ENCODE results near the gene HMGCS2. TPM values are rescaled to one million over a fixed set of nuclear protein-coding genes. Genes with fewer than 3 reads are reported as not detected.

The HMGCS2 gene
- total RNA-seq, 1 donor from 2014 or later = not detected

GRCh38 chr1:119799599-119800177 lies 31.0 kb upstream of the HMGCS2 start:
- H4K20me1 ChIP-seq (ENCODE audit: low read depth) = no peaks in the 10 kb centered on the region
- H2AFZ ChIP-seq (replicated peaks) = no peak overlapping the region
- H3K4me3 ChIP-seq = no peak overlapping the region

GRCh38 chr1:119799003-119799402 lies 30.3 kb upstream of the HMGCS2 start:
- H3K27ac Mint-ChIP-seq = no peak overlapping the region
- Histone ChIP-seq H3K9ac (no peak overlapping the region), H3K27ac (no peak overlapping the region), H3K9me3 (ENCODE audit: low read depth) (no peaks in the 10 kb centered on the region), H3K79me2 (ENCODE audit: low read depth) (no peaks in the 10 kb centered on the region), H3K4me2 (no peak overlapping the region), H3K4me1 (no peaks in the 10 kb centered on the region), H3K4me3 (no peak overlapping the region), H3K27me3 (no peaks in the 10 kb centered on the region), H3F3A (ENCODE audit: low read depth) (no peaks in the 10 kb centered on the region), H4K20me1 (ENCODE audit: low read depth) (no peaks in the 10 kb centered on the region), H2AFZ (replicated peaks) (no peak overlapping the region), H3K36me3 (no peaks in the 10 kb centered on the region)
- peaks cover 8% of the 10 kb centered on the region for H3K27me3 Mint-ChIP-seq (ENCODE audit: insufficient read depth, low read depth)
- no peak overlapping the region for H3K4me3 Mint-ChIP-seq
- H3K9me3 Mint-ChIP-seq = no peaks in the 10 kb centered on the region
- no peak for DNase-seq (ENCODE audit: low spot score)
- TF ChIP-seq CTCF (IDR thresholded peaks at IDR 0.05) = no peak
- H3K36me3 Mint-ChIP-seq = no peaks in the 10 kb centered on the region
- H3K4me1 Mint-ChIP-seq = peaks cover 22% of the 10 kb centered on the region

More at GRCh38 chr1:119799599-119800177, 31.0 kb upstream of the HMGCS2 start:
- H3K9me3 ChIP-seq (ENCODE audit: low read depth) = no peaks in the 10 kb centered on the region
- H3K4me1 ChIP-seq = no peaks in the 10 kb centered on the region
- Mint-ChIP-seq H3K36me3 (no peaks in the 10 kb centered on the region), H3K4me1 (peaks cover 22% of the 10 kb centered on the region), H3K4me3 (no peak overlapping the region), H3K27me3 (ENCODE audit: insufficient read depth, low read depth) (peaks cover 8% of the 10 kb centered on the region), H3K9me3 (no peaks in the 10 kb centered on the region), H3K27ac (no peak overlapping the region)
- no peaks in the 10 kb centered on the region for H3F3A ChIP-seq (ENCODE audit: low read depth)
- H3K4me2 ChIP-seq = no peak overlapping the region
- H3K27me3 ChIP-seq = no peaks in the 10 kb centered on the region
- H3K27ac ChIP-seq = no peak overlapping the region
- TF ChIP-seq EZH2phosphoT487 (IDR thresholded peaks at IDR 0.05) = no peak
- no peak for TF ChIP-seq CTCF (IDR thresholded peaks at IDR 0.05)
- no peak for TF ChIP-seq EZH2 (IDR thresholded peaks at IDR 0.05)
- H3K36me3 ChIP-seq = no peaks in the 10 kb centered on the region
- no peaks in the 10 kb centered on the region for H3K79me2 ChIP-seq (ENCODE audit: low read depth)
- no peak for DNase-seq (ENCODE audit: low spot score)
- no peak overlapping the region for H3K9ac ChIP-seq

- no peak overlapping the region for H3K9ac ChIP-seq
- no peaks in the 10 kb centered on the region for H3K4me1 ChIP-seq
- no peaks in the 10 kb centered on the region for H3K9me3 ChIP-seq (ENCODE audit: low read depth)
- no peak for TF ChIP-seq EZH2phosphoT487 (IDR thresholded peaks at IDR 0.05)
- TF ChIP-seq EZH2 (IDR thresholded peaks at IDR 0.05) = no peak
- no peak for TF ChIP-seq CTCF (IDR thresholded peaks at IDR 0.05)
- Mint-ChIP-seq H3K36me3 (no peaks in the 10 kb centered on the region), H3K9me3 (no peaks in the 10 kb centered on the region), H3K27me3 (ENCODE audit: insufficient read depth, low read depth) (peaks cover 10% of the 10 kb centered on the region), H3K4me3 (no peak overlapping the region), H3K4me1 (peaks cover 19% of the 10 kb centered on the region), H3K27ac (no peak overlapping the region)
- H3K27me3 ChIP-seq = no peaks in the 10 kb centered on the region
- no peak for DNase-seq (ENCODE audit: low spot score)
- no peaks in the 10 kb centered on the region for H3K36me3 ChIP-seq
- no peak overlapping the region for H2AFZ ChIP-seq (replicated peaks)
- H3K4me3 ChIP-seq = no peak overlapping the region
- no peak overlapping the region for H3K27ac ChIP-seq
- H3K4me2 ChIP-seq = no peak overlapping the region
- H4K20me1 ChIP-seq (ENCODE audit: low read depth) = no peaks in the 10 kb centered on the region
- no peaks in the 10 kb centered on the region for H3F3A ChIP-seq (ENCODE audit: low read depth)
- H3K79me2 ChIP-seq (ENCODE audit: low read depth) = no peaks in the 10 kb centered on the region
Measured at GRCh38 chr1:119797606-119798005, 28.9 kb upstream of the HMGCS2 start.
